SK-N-SH treated with all-trans-retinoic acid at 6 μM for 48 hours (cell line): ENCODE data around the gene PRCP.

ENCODE experiments used
- ARNTL ChIP-seq: fragments of 450-650 bp; formaldehyde crosslinking; IDR thresholded peaks from 2 replicates; pipeline ENCODE4 v1.5.0; 2020; ENCODE audit warnings: low read depth, mild to moderate bottlenecking, moderate library complexity, borderline replicate concordance
- ESRRG ChIP-seq: fragments of 250-450 bp; sonication (Bioruptor Pico); IDR thresholded peaks from 2 replicates; pipeline ENCODE4 v1.6.1; 2021; ENCODE audit warnings: mild to moderate bottlenecking
- TOX ChIP-seq: fragments of 250-450 bp; sonication (Bioruptor Pico); IDR thresholded peaks from 2 replicates; pipeline ENCODE4 v1.8.0; 2021; ENCODE audit warnings: mild to moderate bottlenecking, moderate library complexity, borderline replicate concordance
- ZFP3 ChIP-seq: fragments of 250-450 bp; sonication (Bioruptor Pico); IDR thresholded peaks from 2 replicates; pipeline ENCODE4 v1.5.0; 2020; ENCODE audit warnings: mild to moderate bottlenecking, moderate library complexity

- TF ChIP-seq ZFP3 (CRISPR knock-in tag) (no peak), ARNTL (CRISPR knock-in tag) (no peak), TOX (no peak), ESRRG (CRISPR knock-in tag) (no peak)
These were observed 89.9 kb downstream of the PRCP start for GRCh38 chr11:82810326-82810725.
